GM20000 (cell line): Measurements from ENCODE around the gene EXD3.

Experiments used
- DNase-seq: peaks from one replicate; pipeline ENCODE4 v3.0.0; 2012; ENCODE audit warnings: low spot score
- CTCF ChIP-seq: IDR thresholded peaks from 2 replicates; pipeline ENCODE4 v1.5.1; 2012; ENCODE audit warnings: mild to moderate bottlenecking, control low read depth; ENCODE audit errors: extremely low read depth, missing control alignments

Gene EXD3

DNA sequence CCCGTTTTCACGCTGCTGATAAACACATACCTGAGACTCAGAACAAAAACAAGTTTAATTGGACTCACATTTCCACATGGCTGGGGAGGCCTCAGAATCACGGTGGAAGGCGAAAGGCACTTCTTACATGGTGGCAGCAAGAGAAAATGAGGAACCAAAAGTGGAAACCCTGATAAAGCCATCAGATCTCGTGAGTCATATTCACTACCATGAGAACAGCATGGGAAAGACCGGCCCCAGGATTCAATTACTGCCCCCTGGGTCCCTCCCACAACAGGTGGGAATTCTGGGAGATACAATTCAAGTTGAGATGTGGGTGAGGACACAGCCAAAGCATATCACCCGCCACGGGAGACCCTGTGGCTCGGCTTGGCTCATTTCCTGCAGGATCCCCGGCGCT is 20.2 kb downstream of the EXD3 start:
- DNase-seq, result no peak
- TF ChIP-seq CTCF, result no peak

GRCh38 chr9:137398561-137399468 is 24.1 kb downstream of the EXD3 start:
- DNase-seq, result no peak
- TF ChIP-seq CTCF, result no peak

- TF ChIP-seq CTCF, result no peak
- no peak for DNase-seq
Observed at GRCh38 chr9:137397675-137398423, 25.1 kb downstream of the EXD3 start.

GRCh38 chr9:137396634-137397367 is 26.2 kb downstream of the EXD3 start:
- DNase-seq, result no peak
- no peak for TF ChIP-seq CTCF

DNA sequence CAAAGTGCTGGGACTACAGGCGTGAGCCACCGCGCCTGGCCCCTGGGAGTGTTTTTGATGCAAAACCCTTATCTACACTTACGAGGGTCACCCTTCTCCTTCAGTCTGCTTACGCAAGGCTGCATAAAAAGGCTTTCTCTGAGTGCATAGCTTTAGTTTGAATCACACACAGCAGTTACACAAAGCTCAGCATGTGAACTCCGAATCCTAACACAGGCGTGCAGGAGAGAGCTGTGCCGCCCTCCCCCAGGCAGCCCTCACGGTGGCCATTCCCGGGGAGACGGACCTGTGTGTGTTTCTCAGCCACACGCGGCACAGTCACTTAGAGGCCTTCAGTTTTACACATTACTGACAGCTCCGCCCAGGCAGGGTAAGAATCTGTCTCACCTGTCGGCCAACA is 26.7 kb downstream of the EXD3 start:
- no peak for DNase-seq
- no peak for TF ChIP-seq CTCF

DNA sequence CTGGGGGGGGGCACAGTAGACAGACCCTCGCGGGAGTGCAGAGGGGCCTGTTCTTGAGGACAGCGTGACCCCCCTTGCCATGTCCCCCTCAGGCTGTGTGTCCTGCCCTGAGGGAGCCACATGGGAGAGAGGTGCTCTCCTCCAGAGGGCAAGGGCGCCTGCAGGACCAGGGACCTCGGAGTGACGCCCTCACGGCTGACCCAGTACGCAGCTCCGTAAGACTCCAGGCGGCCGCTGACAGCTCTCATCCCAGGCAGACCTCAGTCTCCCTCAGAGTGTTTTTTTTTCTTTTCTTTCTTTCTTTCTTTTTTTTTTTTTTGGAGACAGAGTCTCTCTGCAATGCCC is 27.3 kb downstream of the EXD3 start:
- DNase-seq, result no peak
- TF ChIP-seq CTCF, result no peak
